HL-60 (cell line): ENCODE results near the gene PPP3CA.

Experiments used
- DNase-seq, 2 experiments: peaks; one replicate each; pipeline ENCODE4 v3.0.0-alpha.2; 2010 to 2020; ENCODE audit warnings: low read depth in 1 of 2, low spot score in 1 of 2
- H3K27ac ChIP-seq: fragments of 250-450 bp; sonication (Bioruptor Pico); replicated peaks from 2 replicates; pipeline ENCODE4 v1.5.1; 2020; ENCODE audit warnings: mild to moderate bottlenecking, moderate library complexity
- H3K27me3 ChIP-seq: fragments of 250-450 bp; sonication (Bioruptor Pico); 2 replicates; pipeline ENCODE4 v1.5.1; 2021; ENCODE audit warnings: mild to moderate bottlenecking, moderate library complexity; ENCODE audit not compliant: insufficient read depth, poor library complexity, severe bottlenecking
- H3K4me3 ChIP-seq: replicated peaks from 2 replicates; pipeline ENCODE4 v1.5.1; 2011; ENCODE audit warnings: mild to moderate bottlenecking, control low read depth, low read length; ENCODE audit not compliant: insufficient read depth
- CTCF ChIP-seq: IDR thresholded peaks from one replicate; pipeline ENCODE4 v1.5.1; 2011; ENCODE audit warnings: low read length, control low read depth, inconsistent platforms; ENCODE audit not compliant: insufficient read depth
- GABPA ChIP-seq: IDR thresholded peaks from 2 replicates; pipeline ENCODE4 v1.6.1; 2012; ENCODE audit warnings: low read depth
- POLR2AphosphoS5 ChIP-seq: IDR thresholded peaks from 2 replicates; pipeline ENCODE4 v1.6.1; 2012; ENCODE audit warnings: low read depth
- REST ChIP-seq: IDR thresholded peaks from 2 replicates; pipeline ENCODE4 v1.6.1; 2012; ENCODE audit warnings: low read depth; ENCODE audit not compliant: insufficient replicate concordance
- SPI1 ChIP-seq: IDR thresholded peaks from 2 replicates; pipeline ENCODE4 v1.6.1; 2012; ENCODE audit warnings: low read depth, mild to moderate bottlenecking, borderline replicate concordance

The PPP3CA gene

GRCh38 chr4:101074326-101074725, 273.0 kb downstream of the PPP3CA start:
- H3K4me3 ChIP-seq, result no peak overlapping the region
- H3K27me3 ChIP-seq, result no peaks in the 10 kb centered on the region
- no peak for TF ChIP-seq CTCF
- no peak for TF ChIP-seq GABPA
- no peak for TF ChIP-seq SPI1
- no peak for TF ChIP-seq REST
- TF ChIP-seq POLR2AphosphoS5, result no peak
- H3K27ac ChIP-seq, result no peak overlapping the region
- no peak for DNase-seq

- Histone ChIP-seq H3K27me3 (no peaks in the 10 kb centered on the region), H3K4me3 (no peak overlapping the region), H3K27ac (no peak overlapping the region)
- no peak for DNase-seq
- TF ChIP-seq REST, result no peak
- TF ChIP-seq SPI1, result no peak
- no peak for TF ChIP-seq GABPA
- TF ChIP-seq POLR2AphosphoS5, result no peak
- TF ChIP-seq CTCF, result no peak
Observed at GRCh38 chr4:101071241-101071640, 276.1 kb downstream of the PPP3CA start.

- Histone ChIP-seq H3K27ac (peak overlapping the region; percentile 73), H3K4me3 (no peak overlapping the region), H3K27me3 (no peaks in the 10 kb centered on the region)
- no peak for TF ChIP-seq POLR2AphosphoS5
- no peak for TF ChIP-seq REST
- no peak for TF ChIP-seq GABPA
- TF ChIP-seq SPI1, result no peak
- TF ChIP-seq CTCF, result no peak
- DNase-seq, result no peak
Observed at GRCh38 chr4:101068115-101068514, 279.2 kb downstream of the PPP3CA start.
